PC-9 (cell line): ENCODE data around the gene CDK2. TPM values are rescaled to one million over a fixed set of nuclear protein-coding genes. Genes with fewer than 3 reads are reported as not detected.

Source experiments
- BruUV-seq: library from RNA; stranded (reverse); fragments of 400-500 nt; replicated peaks from 2 replicates; lab custom pipeline; 2021; lab: Mats Ljungman, UMichigan
- CTCF ChIA-PET: fragments of 300-600 bp; sonication (Branson Sonifier 250); formaldehyde crosslinking; loops from one replicate; lab custom pipeline; 2022; ENCODE audit warnings: antibody characterized with exemption; lab: Charles Lee
- POLR2A ChIA-PET: fragments of 300-600 bp; sonication (Branson Sonifier 250); formaldehyde crosslinking; loops from one replicate; lab custom pipeline; 2022; ENCODE audit warnings: antibody characterized with exemption; ENCODE audit not compliant: unreplicated experiment; lab: Charles Lee
- DNase-seq, 2 experiments: peaks; one replicate each; pipeline versions ENCODE4 v3.0.0 to v3.0.0-alpha.2; 2015 to 2022; ENCODE audit warnings: mixed read lengths in 1 of 2
- H2AFZ ChIP-seq: fragments of 200-600 bp; sonication (generic); 2 replicates; pipeline ENCODE4 v1.8.1; 2017; ENCODE audit warnings: antibody characterized with exemption
- H3F3A ChIP-seq: fragments of 200-600 bp; sonication (generic); 2 replicates; pipeline ENCODE4 v1.8.1; 2017; ENCODE audit warnings: antibody characterized with exemption, mild to moderate bottlenecking, low read depth; ENCODE audit not compliant: insufficient read depth
- H3K27ac ChIP-seq: fragments of 200-600 bp; sonication (generic); 2 replicates; pipeline ENCODE4 v1.6.1; 2016; ENCODE audit warnings: mixed run types
- H3K27me3 ChIP-seq: fragments of 200-600 bp; sonication (generic); 2 replicates; pipeline ENCODE4 v1.6.1; 2016; ENCODE audit warnings: low read depth, mixed run types; ENCODE audit not compliant: insufficient read depth
- H3K36me3 ChIP-seq: fragments of 200-600 bp; sonication (generic); 2 replicates; pipeline ENCODE4 v1.6.1; 2016; ENCODE audit warnings: low read depth, mixed run types
- H3K4me1 ChIP-seq: fragments of 200-600 bp; sonication (generic); replicated peaks from 2 replicates; pipeline ENCODE4 v1.6.1; 2016; ENCODE audit warnings: mixed run types; ENCODE audit not compliant: insufficient read depth
- H3K4me2 ChIP-seq: fragments of 200-600 bp; sonication (generic); 2 replicates; pipeline ENCODE4 v1.6.1; 2017; ENCODE audit warnings: mixed run types
- H3K4me3 ChIP-seq: fragments of 200-600 bp; sonication (generic); 2 replicates; pipeline ENCODE4 v1.6.1; 2016; ENCODE audit warnings: mixed run types
- H3K79me2 ChIP-seq: fragments of 200-600 bp; sonication (generic); 2 replicates; pipeline ENCODE4 v1.6.1; 2017; ENCODE audit warnings: low read depth, mixed run types
- H3K9me2 ChIP-seq: fragments of 200-600 bp; sonication (generic); 2 replicates; pipeline ENCODE4 v1.8.1; 2017; ENCODE audit warnings: mild to moderate bottlenecking; ENCODE audit not compliant: insufficient read depth
- H3K9me3 ChIP-seq: fragments of 200-600 bp; sonication (generic); 2 replicates; pipeline ENCODE4 v1.8.1; 2016; ENCODE audit warnings: low read depth; ENCODE audit not compliant: insufficient read depth
- H4K20me1 ChIP-seq: fragments of 200-600 bp; sonication (generic); 2 replicates; pipeline ENCODE4 v1.8.1; 2017; ENCODE audit not compliant: insufficient read depth
- CTCF ChIP-seq: fragments of 200-600 bp; sonication (generic); conservative IDR thresholded peaks from 2 replicates; pipeline ENCODE4 v1.6.1; 2017; ENCODE audit warnings: mixed run types, antibody characterized with exemption, mild to moderate bottlenecking, moderate library complexity
- EZH2 ChIP-seq: fragments of 200-600 bp; sonication (generic); IDR thresholded peaks from 2 replicates; pipeline ENCODE4 v1.8.0; 2017; ENCODE audit warnings: antibody characterized with exemption, low read depth
- intact Hi-C: fragments of 100-400 bp; cut with micrococcal nuclease; formaldehyde crosslinking; loops from one replicate; pipeline ENCODE4 v1.10.0; 2022; ENCODE audit not compliant: unreplicated experiment
- total RNA-seq: library from RNA; stranded (reverse); gene quantifications from 2 replicates; pipeline ENCODE4 v1.2.3, GENCODE V29; 2021

Gene CDK2
- total RNA-seq, 1 experiment from 2014 or later = 93.8 TPM

DNA sequence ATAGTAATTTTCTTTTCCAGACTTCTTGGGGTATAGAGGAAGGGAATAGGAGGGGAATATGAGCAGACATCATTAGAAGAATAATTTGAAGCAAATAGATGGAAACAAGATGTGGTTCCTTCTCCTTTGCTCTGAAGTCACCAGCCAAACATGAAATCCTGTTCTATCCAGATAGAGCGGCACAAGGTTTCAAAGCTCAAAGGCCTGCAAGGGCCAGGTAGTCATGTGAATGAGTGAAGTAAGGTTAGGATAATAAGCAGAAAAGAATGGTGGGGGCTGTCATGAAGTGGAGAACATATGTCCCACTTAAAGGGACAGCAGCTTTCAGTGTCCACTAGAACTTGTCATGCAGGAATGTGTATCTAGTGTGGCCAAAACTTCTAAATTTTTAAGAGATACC, 51.7 kb downstream of the CDK2 start:
- H3K27me3 ChIP-seq = no peaks in the 10 kb centered on the region
- no peaks in the 10 kb centered on the region for H3K79me2 ChIP-seq
- no peaks in the 10 kb centered on the region for H4K20me1 ChIP-seq
- no peaks in the 10 kb centered on the region for H3K36me3 ChIP-seq
- intact Hi-C loops = no loop called here
- CTCF ChIA-PET = interaction anchor here (0.5 kb wide), 1 partner anchor 20 kb away, joined by 6 read pairs; no protein-coding TSS in a partner anchor
- POLR2A ChIA-PET = no interaction called here
- no peak overlapping the region for H2AFZ ChIP-seq
- no peak overlapping the region for H3K4me3 ChIP-seq
- DNase-seq = no peak
- H3K27ac ChIP-seq = no peak overlapping the region
- TF ChIP-seq EZH2 (no peak), CTCF (no peak)
- H3K9me2 ChIP-seq = no peaks in the 10 kb centered on the region
- no TSS peak for BruUV-seq
- no peaks in the 10 kb centered on the region for H3K9me3 ChIP-seq
- no peaks in the 10 kb centered on the region for H3F3A ChIP-seq
- no peak overlapping the region for H3K4me2 ChIP-seq
- H3K4me1 ChIP-seq = peaks cover 10% of the 10 kb centered on the region

- no peaks in the 10 kb centered on the region for H3K9me3 ChIP-seq
- H3K4me3 ChIP-seq = no peak within 1 kb of the TSS
- no peaks in the 10 kb centered on the region for H4K20me1 ChIP-seq
- no peaks in the 10 kb centered on the region for H3K9me2 ChIP-seq
- no peaks in the 10 kb centered on the region for H3K4me1 ChIP-seq
- TF ChIP-seq CTCF (no peak), EZH2 (no peak)
- H3K79me2 ChIP-seq = no peaks in the 10 kb centered on the region
- H3K4me2 ChIP-seq = no peak within 1 kb of the TSS
- H3K27me3 ChIP-seq = no peaks in the 10 kb centered on the region
- H3F3A ChIP-seq = no peaks in the 10 kb centered on the region
- H3K36me3 ChIP-seq = no peaks in the 10 kb centered on the region
- no peak within 1 kb of the TSS for H2AFZ ChIP-seq
- intact Hi-C loops = no loop called here
- CTCF ChIA-PET = no interaction called here
- no TSS peak for BruUV-seq
- H3K27ac ChIP-seq = no peak within 1 kb of the TSS
- POLR2A ChIA-PET = no interaction called here
- DNase-seq = no peak
These were observed 54.0 kb downstream of the CDK2 start, which contains the start of gene IKZF4 for GRCh38 chr12:56020423-56021184. TSS of gene IKZF4 (plus strand) at chr12:56021043. CDS start at chr12:56021494, 451 bp downstream.

DNA sequence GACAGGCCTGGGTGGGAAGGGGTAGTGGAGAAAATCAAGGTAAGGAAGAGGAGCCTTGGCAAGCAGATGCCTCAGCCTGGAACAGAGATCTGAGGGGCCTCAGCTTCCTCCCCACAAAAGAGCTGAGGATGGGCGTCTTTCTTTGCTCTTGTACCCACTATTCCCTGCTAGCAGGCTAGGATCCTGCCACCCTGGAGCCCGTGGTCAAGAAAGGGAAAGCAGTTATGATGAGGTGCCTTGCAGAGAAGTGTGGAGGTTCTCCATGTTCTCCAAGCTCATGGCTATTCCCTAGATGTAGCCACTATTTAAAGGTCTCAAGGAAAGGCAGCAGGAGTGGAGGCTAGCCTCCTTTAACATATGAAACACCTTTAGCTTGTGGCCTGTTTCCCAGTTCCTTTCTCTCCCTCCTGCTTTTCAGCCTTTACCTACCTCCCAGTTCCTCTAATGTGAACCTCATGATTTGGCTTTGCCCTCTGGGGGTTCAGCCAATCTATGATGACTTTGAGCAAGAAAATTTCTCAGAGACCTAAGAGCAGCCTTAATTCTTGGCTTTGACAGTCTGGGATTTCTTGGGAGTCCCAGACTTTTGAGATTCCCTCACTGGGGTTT, 55.4 kb downstream of the CDK2 start:
- TF ChIP-seq CTCF (no peak), EZH2 (no peak)
- Histone ChIP-seq H2AFZ (no peak overlapping the region), H3K36me3 (no peaks in the 10 kb centered on the region), H3F3A (no peaks in the 10 kb centered on the region), H3K9me3 (no peaks in the 10 kb centered on the region), H3K4me2 (no peak overlapping the region), H3K4me3 (no peak overlapping the region), H3K27ac (no peak overlapping the region), H4K20me1 (no peaks in the 10 kb centered on the region), H3K4me1 (no peaks in the 10 kb centered on the region), H3K9me2 (no peaks in the 10 kb centered on the region), H3K79me2 (no peaks in the 10 kb centered on the region), H3K27me3 (no peaks in the 10 kb centered on the region)
- no TSS peak for BruUV-seq
- no peak for DNase-seq
- ChIA-PET CTCF (no interaction called here), POLR2A (no interaction called here)
- intact Hi-C loops = no loop called here

Other genes starting within 250 kb of the CDK2 start
- 8.1 and 12.6 TPM in 2 replicates for gene RDH5, start 246.4 kb upstream of the CDK2 start, total RNA-seq
- gene CD63, start 237.8 kb upstream of the CDK2 start, total RNA-seq = 434 and 536 TPM in 2 replicates
- gene GDF11, start 223.7 kb upstream of the CDK2 start, total RNA-seq = 7.5 and 9.4 TPM in 2 replicates
- 65.6 and 74.8 TPM in 2 replicates for gene SARNP, start 149.1 kb upstream of the CDK2 start, total RNA-seq
- 22.5 and 22.9 TPM in 2 replicates for gene ORMDL2, start 148.8 kb upstream of the CDK2 start, total RNA-seq
- gene DNAJC14, start 137.2 kb upstream of the CDK2 start, total RNA-seq = 27.6 and 31.1 TPM in 2 replicates
- gene MMP19, start 123.9 kb upstream of the CDK2 start, total RNA-seq = 0.60 and 0.83 TPM in 2 replicates
- 45.4 and 54.0 TPM in 2 replicates for gene PYM1, start 38.9 kb upstream of the CDK2 start, total RNA-seq
- 86.6 and 91.0 TPM in 2 replicates for gene DGKA, start 35.7 kb upstream of the CDK2 start, total RNA-seq
- 8.7 and 12.6 TPM in 2 replicates for gene PMEL, start 788 bp upstream of the CDK2 start, total RNA-seq
- 98.6 and 122 TPM in 2 replicates for gene RAB5B, start 7.2 kb downstream of the CDK2 start, total RNA-seq
- gene SUOX, start 30.4 kb downstream of the CDK2 start, total RNA-seq = 20.4 and 22.7 TPM in 2 replicates
- 7.4 and 9.6 TPM in 2 replicates for gene IKZF4, start 54.2 kb downstream of the CDK2 start, total RNA-seq
- gene RPS26, start 75.1 kb downstream of the CDK2 start, total RNA-seq = 25.2 and 43.3 TPM in 2 replicates
- gene ERBB3, start 113.3 kb downstream of the CDK2 start, total RNA-seq = 127 and 145 TPM in 2 replicates
- gene PA2G4, start 137.7 kb downstream of the CDK2 start, total RNA-seq = 120 and 159 TPM in 2 replicates
- gene RPL41, start 149.8 kb downstream of the CDK2 start, total RNA-seq = 3,423 and 4,460 TPM in 2 replicates
- gene ZC3H10, start 151.4 kb downstream of the CDK2 start, total RNA-seq = 4.4 and 6.5 TPM in 2 replicates
- gene ESYT1, start 161.4 kb downstream of the CDK2 start, total RNA-seq = 46.1 and 52.2 TPM in 2 replicates
- gene MYL6B, start 185.8 kb downstream of the CDK2 start, total RNA-seq = 120 and 121 TPM in 2 replicates
- gene MYL6, start 191.5 kb downstream of the CDK2 start, total RNA-seq = 666 and 697 TPM in 2 replicates
- 70.3 and 86.4 TPM in 2 replicates for gene SMARCC2, start 222.7 kb downstream of the CDK2 start, total RNA-seq